A549 (cell line): ENCODE measurements around the gene MCOLN3.

ENCODE experiments used
- EHMT2 ChIP-seq: fragments of 200-600 bp; sonication (generic); IDR thresholded peaks from 2 replicates; pipeline ENCODE4 v1.6.1; 2016; ENCODE audit warnings: antibody characterized with exemption, low read depth, mild to moderate bottlenecking, moderate library complexity
- EP300 ChIP-seq, 2 experiments: fragments of >200 bp; sonication (Bioruptor Twin); formaldehyde crosslinking; IDR thresholded peaks; 2 replicates in 1 of 2; 3 replicates in 1 of 2; pipeline ENCODE4 v1.6.1; 2016 to 2017
- ESRRA ChIP-seq: fragments of 150-350 bp; IDR thresholded peaks from 2 replicates; pipeline ENCODE4 v1.6.1; 2014; ENCODE audit warnings: mild to moderate bottlenecking, low read length, borderline replicate concordance
- GATA3 ChIP-seq: IDR thresholded peaks from 2 replicates; pipeline ENCODE4 v1.6.1; 2012; ENCODE audit warnings: borderline replicate concordance
- HOXB5 ChIP-seq: fragments of 250-450 bp; sonication (Bioruptor Pico); IDR thresholded peaks from 2 replicates; pipeline ENCODE4 v1.5.0; 2020; ENCODE audit warnings: mild to moderate bottlenecking, moderate library complexity
- RARB ChIP-seq: fragments of 250-450 bp; sonication (Bioruptor Pico); IDR thresholded peaks from 2 replicates; pipeline ENCODE4 v1.8.0; 2021; ENCODE audit warnings: mild to moderate bottlenecking, moderate library complexity
- ZNF302 ChIP-seq: fragments of 250-450 bp; sonication (Bioruptor Pico); IDR thresholded peaks from 2 replicates; pipeline ENCODE4 v1.9.0; 2021; ENCODE audit warnings: inconsistent platforms, mild to moderate bottlenecking, moderate library complexity
- TF ChIP-seq, protein P1 (sequence below): fragments of >200 bp; sonication (Bioruptor Twin); formaldehyde crosslinking; IDR thresholded peaks from 3 replicates; pipeline ENCODE4 v1.5.1; 2016

DNA sequence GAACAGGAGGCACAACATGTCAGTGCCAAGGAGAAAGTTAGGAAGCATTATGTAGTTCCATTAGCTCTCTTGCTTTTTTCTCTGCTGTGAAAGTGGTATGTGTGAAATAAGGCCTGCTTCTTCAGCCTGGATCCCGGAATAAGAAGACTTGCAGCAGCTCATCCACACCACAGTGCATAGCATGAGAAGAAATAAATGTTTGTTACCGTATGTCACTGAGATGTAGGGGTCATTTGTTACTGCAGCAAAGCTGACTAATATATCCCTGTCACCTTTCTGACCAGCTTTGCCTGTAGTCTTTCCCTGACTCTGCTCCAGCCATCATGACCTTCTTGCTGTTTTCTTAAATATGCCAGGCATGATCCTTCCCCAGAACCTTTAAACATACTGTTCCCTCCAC is 20.5 kb upstream of the MCOLN3 start:
- TF ChIP-seq, protein P1, sequence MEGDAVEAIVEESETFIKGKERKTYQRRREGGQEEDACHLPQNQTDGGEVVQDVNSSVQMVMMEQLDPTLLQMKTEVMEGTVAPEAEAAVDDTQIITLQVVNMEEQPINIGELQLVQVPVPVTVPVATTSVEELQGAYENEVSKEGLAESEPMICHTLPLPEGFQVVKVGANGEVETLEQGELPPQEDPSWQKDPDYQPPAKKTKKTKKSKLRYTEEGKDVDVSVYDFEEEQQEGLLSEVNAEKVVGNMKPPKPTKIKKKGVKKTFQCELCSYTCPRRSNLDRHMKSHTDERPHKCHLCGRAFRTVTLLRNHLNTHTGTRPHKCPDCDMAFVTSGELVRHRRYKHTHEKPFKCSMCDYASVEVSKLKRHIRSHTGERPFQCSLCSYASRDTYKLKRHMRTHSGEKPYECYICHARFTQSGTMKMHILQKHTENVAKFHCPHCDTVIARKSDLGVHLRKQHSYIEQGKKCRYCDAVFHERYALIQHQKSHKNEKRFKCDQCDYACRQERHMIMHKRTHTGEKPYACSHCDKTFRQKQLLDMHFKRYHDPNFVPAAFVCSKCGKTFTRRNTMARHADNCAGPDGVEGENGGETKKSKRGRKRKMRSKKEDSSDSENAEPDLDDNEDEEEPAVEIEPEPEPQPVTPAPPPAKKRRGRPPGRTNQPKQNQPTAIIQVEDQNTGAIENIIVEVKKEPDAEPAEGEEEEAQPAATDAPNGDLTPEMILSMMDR = no peak
- TF ChIP-seq HOXB5 (CRISPR knock-in tag) = no peak
- no peak for TF ChIP-seq ESRRA
- no peak for TF ChIP-seq GATA3
- TF ChIP-seq RARB (CRISPR knock-in tag) = no peak
- TF ChIP-seq EHMT2 = no peak
- TF ChIP-seq ZNF302 (CRISPR knock-in tag) = no peak
- no peak for TF ChIP-seq EP300 (IDR thresholded peaks at IDR 0.05)
